GM18526 (cell line): ENCODE measurements around the gene A3GALT2.

Experiments used
- POLR2A ChIP-seq: IDR thresholded peaks from 3 replicates; pipeline ENCODE4 v1.6.1; 2011; ENCODE audit not compliant: insufficient read length; ENCODE audit errors: extremely low read depth

A3GALT2 gene

DNA sequence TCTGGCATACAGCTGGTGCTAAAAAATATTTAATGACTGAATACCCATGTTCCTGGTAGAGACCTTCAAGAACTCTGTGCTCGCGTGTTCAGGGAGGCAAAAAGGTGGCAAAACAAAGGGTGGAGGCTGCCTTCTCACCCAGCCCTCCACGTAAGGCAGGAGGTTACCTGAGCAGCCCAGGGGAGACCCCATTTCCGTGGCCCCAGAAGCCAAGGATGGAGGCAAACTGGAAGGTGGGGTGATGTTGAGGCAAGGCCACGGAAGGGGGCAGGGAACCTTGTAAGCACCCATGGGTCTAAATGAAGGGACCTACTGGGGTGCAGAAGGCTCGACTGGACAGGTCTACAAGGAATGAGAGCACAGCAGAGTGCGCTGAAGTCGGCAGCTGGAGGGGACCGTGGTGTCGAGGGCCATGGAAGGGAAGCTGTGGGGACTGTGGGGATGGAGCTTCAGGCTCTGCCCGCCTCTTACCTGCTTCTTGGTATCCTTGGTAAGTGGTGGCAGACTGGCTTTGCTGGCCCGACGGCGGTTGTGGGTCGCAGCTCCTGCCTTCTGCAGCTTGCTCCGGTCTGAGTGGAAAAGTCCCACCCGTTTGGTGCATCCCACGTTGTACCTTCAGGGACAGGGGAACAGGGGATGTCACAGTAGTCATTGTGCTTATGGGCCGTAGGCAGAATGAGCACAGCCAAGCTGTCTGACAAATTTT lies 8.9 kb upstream of the A3GALT2 start:
- TF ChIP-seq POLR2A, result no peak

DNA sequence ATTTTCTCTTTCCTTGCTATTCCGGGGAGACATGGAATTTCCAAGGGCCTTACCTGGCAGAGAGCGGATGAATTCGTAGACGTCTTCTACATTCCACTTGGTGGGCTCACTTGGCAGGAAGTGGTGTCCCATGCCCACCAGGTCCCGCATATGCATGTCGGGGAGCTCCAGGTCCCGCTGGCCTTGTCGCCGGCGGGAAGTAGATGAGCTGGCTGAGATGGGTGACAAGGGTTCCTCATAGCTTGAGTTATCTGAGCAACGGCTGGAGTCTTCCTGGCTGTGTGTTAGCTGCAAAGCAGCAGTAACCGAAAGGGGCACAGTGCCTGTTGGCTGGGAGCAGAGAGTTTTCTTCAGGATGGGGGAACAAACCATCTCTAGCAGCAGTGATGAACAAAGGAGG lies 7.9 kb upstream of the A3GALT2 start:
- no peak for TF ChIP-seq POLR2A

DNA sequence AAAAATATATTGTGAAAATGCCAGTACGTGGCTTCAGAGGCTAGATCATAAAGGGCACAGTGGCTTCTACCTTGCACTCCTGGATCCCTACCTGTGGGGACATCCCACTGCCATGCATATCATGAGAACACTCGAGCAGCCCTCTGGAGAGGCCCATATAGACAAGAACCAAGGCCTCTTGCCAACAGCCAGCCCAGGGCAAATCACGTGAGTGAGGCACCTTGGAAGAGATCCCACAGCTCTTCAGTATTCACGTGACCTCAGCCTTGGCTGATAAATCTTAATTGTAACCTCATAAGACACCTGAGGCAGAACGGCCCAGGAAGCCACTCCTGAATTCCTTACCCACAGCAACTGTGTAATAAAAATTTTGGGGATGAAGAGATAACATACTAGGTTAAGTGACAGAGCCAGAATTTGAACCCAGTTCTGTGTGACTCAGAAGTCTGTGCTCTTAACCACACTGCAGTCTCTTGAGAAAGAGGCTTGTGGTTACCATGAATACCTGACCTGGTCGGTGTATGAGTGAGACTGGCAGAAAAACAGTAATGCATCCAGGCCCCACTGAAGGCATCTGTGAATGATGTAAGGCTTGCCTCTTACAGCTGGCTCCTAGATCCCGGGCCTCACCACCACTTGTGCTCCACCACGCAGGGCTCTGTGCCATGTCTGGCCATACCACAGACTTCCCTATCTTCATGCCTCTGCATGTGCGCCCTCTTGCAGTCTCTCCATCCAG lies 6.9 kb upstream of the A3GALT2 start:
- no peak for TF ChIP-seq POLR2A

DNA sequence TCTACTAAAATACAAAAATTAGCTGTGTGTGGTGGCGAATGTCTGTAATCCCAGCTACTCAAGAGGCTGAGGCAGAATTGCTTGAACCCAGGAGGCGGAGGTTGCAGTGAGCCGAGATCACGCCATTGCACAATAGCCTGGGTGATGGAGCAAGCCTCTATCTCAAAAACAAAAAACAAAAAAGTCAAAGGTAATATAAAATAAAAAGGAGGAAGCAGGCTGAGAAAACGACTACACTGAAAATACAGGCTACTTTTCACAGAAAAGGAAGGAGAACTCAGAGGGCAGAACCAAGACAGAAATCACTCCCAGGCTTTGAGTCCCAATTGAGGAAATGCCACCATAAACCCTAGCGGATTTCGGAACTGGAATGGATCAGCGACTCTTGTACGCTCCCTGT lies 5.9 kb upstream of the A3GALT2 start:
- TF ChIP-seq POLR2A, result no peak

DNA sequence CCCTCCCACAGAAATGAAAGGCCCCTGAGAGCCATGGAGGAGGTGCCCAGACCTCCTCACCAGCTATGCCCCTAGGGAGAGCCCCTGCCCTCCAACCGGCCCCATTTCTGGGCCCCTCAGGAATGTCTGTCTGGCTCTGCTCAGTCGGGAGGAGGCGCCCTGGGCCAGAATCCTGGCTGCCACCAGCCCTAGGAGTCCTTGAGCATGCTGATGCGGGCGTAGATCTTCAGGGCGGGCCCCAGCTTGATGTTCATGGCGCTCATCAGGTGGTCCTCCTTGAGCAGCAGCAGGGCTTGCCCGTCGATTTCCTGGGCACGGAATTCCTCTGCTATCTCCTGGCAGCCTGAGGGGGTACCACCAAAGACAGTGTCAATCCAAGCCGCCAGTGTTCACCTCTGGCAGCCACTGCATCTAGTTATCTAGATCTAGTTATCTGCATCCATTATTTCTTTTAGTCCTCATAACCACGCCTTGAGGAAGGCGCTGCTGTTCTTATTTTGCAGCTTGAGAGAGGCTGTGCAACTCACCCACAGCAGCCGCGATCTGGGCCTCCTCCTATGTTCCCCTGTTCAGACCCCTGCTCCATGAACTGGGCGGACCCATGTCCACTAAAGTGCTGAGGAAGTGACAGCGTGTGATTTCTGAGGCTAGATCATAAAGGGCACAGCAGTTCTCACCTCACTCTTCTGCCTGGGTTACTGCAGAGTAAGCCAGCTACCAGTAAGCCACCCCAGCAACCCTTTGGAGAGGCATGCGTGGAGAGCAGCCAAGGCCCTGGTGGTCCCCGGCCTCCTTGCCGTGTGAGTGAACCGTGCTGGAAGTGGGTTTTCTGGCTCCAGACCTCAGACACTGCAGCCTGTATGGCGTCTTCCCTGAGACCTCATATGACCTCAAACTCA lies 4.0 kb upstream of the A3GALT2 start:
- no peak for TF ChIP-seq POLR2A

DNA sequence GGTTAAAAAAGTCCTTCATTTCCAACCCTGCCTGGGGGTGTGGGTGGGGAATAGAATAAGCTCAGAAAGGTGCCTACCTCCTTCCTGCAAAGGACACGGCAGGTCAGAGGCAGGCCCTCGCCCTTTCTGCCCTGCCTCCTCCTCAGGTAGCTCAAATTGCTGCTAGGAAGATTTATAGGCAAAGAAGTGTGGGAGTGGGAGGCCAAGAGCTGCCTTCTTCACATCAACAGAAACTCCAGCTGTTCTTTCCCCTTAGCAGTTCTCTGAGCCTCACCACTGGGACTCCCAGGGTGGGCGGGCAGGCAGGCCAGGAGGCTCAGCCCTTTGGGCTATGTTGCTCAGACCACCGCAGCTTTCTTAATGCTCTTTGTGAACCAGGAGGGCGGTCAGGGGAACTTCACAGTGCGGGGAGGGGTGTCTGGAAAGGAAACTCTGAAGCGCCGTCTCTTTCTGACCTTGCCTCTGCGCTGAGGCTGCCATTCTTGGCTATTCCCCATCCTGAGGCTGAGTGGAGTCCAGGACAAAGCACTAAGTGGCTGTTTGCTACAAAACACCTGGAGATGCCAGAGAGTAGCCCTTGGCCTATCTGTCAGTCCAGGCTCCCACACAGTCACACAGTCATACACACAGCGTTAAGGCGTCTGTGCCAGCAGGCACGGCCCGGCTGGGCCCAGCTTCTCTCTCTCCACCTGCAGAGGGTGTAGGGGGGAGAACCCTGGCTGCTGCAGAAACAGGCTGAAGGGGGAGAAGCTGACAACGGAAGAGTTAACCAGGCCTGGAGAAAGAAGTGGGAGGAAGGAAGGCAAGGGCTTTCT lies 3.0 kb upstream of the A3GALT2 start:
- TF ChIP-seq POLR2A, result no peak

DNA sequence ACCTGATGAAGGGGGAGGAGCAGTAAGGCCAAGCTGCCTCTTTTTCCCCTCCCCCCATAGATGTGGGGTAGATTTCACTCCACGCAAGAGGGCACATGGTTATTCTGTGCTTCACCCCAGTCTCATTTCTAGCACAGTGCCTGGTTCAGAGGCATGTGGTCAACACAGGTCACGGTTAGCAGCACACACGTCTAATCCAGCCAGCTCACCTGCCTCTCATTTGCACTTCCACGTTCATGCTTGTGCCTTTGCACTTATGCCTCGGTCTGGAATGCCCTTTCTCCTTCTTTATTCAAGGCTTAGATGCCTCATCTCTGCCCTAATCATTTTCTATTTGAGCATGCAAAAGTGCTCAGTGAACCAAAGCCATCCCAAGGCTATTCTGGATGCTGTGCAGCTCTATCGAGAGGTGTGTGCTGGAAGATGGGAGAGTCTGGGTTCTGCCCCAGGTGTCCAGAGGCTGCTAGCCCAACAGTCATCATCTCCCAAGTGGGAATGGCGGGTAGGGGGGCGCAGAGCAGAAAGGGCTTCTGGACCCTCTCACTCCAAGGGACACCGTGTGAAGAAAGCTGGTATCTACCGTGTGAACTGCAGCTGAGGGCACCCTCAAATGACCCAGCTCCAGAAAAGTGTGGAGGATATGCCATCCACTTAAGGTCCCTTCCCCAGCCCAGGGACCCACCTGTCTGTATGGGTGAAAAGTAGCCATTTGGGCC lies 2.1 kb upstream of the A3GALT2 start:
- TF ChIP-seq POLR2A, result no peak

DNA sequence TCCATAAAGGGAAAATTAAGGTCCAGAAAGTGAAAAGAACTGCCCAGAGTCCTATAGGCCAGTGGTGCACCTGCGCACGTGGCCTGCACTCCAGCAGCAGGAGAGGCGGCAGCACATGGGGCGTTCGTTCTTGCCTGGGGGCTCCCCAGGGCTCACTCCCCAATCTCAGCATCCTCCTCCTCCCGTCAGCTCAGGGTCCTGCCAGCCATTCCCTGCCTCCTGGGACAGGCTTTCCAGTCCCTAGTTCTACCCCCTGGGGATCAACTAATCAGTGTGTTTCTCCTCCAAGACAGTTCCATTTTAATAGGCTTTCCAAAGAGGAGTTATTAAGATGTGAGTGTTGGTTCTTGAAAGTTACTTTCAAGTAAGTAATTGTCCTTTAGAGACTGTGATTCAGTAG lies 1.2 kb upstream of the A3GALT2 start:
- no peak for TF ChIP-seq POLR2A

DNA sequence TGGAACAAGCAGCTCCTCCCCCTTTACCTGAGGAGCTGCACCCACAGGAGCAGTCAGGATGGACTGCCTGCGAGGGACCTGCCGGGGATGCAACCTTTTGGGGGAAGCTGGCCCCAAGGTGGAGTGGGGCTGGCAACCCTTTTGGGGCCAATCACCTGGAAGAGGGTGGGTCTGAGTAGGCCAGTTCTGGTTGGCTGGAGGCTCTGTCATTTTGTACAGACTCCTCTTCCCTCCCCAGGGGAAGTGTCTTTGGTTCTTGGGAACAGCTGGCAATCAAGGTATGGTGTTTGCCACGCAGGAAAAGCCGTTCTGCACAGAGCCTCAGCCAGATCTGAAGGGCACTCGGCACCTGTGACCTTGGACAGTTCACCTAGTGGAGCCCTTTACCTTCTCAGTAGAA lies 280 bp upstream of the A3GALT2 start:
- TF ChIP-seq POLR2A, result no peak

DNA sequence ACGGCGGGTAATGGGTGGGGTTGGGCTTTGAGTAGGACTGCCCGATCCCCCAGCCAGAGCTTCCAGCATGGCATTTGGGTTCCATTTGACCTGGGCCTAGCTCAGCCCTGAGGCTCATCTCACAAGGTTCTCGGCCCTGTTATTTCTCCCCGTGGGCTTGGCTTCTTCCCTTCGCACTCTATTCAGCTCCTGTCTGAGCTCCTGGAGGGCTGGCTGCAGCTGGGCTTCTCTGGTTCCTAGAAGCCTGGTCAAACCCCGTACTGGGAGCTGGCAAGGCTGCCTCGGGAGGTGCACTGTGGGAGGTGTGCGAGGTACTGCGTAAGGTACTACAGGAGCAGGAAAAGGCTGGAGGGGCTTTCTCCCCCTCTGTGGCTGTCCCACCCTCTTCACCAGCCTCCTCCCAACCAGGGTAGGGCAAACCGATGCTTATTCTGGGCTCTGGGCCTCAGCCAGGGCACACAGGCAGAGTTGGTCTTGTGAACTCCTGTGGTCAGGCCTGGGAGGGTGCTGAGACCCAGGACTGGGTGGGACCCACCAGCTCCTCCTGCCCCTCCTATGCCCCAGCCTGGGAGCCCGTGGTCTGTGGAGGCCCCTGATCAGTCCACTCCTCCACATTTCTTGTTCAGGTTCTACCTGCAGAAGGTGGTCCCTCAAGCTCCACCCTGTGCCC lies 814 bp downstream of the A3GALT2 start:
- TF ChIP-seq POLR2A, result no peak

DNA sequence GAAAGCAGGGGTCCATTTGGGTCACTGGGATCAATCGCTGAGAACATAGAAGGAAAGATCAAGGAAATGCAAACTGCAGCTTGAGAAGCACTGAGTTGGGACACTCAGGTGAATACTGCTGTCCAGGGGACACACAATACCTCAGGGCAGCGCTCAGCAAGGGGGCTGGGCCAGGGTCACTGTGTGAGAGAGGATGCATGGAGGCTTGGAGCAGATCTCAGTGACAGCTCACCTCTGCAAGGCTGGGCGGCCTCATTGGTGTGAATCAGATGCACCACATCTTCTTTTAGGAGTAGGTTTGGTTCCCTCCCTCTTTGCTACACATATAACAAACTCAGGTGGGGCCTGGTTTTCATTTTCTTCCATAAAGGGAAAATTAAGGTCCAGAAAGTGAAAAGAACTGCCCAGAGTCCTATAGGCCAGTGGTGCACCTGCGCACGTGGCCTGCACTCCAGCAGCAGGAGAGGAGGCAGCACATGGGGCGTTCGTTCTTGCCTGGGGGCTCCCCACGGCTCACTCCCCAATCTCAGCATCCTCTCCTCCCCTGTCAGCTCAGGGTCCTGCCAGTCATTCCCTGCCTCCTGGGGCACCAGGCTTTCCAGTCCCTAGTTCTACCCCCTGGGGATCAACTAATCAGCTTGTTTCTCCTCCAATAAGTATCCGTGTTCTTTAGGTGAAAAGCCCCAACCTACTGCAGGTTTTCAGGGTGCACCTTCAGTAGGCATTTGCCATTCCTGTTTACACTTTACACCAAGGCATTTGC lies 1.5 kb downstream of the A3GALT2 start:
- TF ChIP-seq POLR2A, result no peak

DNA sequence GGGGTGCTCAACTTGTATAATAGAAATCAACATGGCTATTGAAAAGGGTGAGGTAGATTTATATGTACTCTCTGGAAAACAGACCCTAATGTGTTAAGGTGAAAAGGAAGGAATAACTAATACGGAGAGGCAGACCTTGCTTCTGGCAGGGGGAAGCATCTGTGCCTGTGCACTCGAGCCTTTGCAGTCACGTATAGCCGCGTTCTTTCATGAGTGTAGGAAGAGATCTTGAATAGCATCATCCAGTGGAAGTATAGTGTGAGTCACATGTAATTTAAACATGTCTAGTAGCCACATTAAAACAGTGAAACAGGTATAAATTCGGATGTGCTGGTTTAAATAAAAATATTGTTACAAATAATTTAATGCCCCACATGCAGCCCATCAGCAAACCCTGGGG lies 3.0 kb downstream of the A3GALT2 start:
- no peak for TF ChIP-seq POLR2A

DNA sequence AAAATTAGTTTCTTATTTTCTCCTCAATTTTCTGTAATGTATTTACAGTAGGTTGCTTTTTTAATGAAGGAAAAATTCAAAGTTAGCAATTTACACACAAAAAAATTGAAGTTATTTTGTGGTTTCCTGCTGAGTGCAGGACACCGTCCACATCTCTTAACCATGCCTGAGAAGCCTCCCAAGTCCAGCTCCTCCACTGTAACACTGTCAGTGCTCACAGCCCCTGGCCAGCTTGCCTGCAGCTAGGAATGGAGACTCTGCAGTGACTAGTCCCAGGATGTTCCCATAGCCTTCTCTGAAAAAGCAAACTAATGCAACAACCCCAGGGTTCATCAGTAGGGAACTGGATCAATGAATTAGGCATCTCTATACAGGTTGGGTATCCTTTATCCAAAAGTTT lies 3.5 kb downstream of the A3GALT2 start:
- no peak for TF ChIP-seq POLR2A

DNA sequence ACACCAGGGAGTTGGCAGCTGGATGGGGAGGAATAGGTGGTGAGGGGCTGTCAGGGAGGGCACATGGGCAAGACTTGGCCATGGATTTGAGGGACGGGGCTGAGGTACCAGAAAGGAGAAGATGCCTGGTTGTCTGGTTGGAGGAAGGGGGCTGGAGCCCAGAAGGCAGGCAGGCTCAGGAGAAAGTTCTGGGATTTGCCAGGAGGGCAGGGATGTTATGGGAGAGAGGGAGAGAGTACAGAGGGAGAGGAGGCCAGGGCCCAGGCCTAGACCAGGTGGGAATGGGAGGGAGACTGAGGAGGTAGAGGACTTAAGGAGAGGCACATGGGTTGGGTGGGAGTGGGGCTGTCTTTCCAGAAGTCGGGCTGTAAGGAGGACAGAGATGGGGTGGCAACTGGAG lies 4.3 kb downstream of the A3GALT2 start:
- TF ChIP-seq POLR2A, result no peak

DNA sequence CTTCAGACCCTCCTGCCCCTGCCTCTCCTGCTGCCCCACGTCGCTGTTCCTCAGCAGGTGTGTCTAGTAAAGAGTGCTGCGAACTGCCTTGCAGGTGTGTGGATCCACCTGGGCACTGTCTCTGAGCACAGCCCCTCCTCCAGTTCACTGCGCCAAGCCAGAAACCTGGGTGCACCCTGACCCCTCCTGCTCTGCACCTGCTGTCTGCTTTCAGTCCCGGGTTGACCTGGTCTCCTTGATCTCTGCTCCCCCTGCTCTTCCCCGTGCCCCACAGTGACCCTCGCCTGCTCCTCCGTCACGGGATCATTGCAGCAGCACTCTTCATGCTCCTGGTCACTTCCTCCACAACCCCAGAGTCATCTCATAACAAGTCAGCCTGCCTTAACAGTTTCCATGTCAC lies 6.5 kb downstream of the A3GALT2 start:
- no peak for TF ChIP-seq POLR2A
